ENCODE data around the gene PGM3.

The PGM3 gene

DNA sequence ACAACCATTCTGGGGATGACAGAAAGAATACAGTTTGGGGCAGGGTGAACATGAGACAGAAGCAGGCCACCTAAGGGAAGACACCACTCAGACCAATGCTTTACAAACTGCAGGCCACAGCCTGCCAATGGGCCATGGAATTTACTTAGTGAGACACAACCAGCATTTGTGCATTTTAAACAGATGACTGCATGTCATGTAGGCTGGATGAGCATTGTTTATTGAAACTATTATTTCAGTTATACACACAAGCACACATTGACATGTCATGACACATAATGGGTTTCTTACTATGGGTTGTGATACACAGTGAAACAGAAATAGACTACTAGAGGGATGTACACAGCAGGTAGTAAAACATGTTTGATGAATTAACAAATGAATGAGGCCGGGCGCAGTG lies 8.0 kb downstream of the PGM3 start:
- POLR2A ChIA-PET = no interaction called here

DNA sequence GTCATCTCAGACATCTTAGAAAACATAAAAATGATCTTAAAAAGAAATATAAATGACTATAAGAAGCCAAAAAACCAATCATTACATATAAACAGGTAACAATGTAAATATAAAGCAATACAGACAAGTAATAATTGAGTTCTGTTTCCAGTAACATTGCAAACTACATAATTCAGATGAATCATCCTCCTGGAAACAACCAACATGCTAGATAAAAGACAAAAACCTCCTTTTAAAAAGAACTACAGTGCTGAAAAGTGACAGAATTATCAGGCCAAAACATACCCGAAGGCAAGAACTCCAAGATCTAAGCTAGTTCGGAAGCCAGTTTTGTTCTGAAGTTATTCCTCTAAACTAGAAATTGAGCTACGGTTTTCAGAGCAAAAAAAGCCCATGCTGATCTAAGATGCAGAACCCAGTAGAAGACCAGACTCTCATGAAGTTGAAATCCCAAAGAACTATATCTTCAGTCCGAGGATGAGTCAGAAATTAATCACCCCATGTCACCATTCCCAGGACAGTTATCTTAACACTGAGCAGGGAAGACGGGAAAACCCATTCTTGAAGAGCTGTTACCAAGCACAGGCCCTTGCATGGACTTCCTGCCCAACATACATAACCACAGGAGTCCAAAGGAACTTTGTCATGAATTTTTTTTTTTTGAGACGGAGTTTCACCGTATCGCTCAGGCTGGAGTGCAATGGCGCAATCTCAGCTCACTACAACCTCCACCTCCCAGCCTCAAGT lies 9.8 kb downstream of the PGM3 start:
- CTCF ChIA-PET = interaction anchor here (1.2 to 2.2 kb wide), 3 partner anchors 33 to 118 kb away, joined by 3 to 7 read pairs (median 4); partner anchors contain the start of gene DOP1A
- POLR2A ChIA-PET = no interaction called here
- peaks cover 5 to 41% (median 25%) of the 10 kb centered on the region in 4 experiments for H3K36me3 ChIP-seq (ENCODE audit: control insufficient read depth in 4 of 4, insufficient read depth in 4 of 4, low read length in 3 of 4)
- H3K27ac ChIP-seq (ENCODE audit: insufficient read depth in 1 of 2, low read depth in 1 of 2, low read length in 2 of 2, poor library complexity in 1 of 2, severe bottlenecking in 2 of 2) = no peak overlapping the region
- no peaks in the 10 kb centered on the region for H3K27me3 ChIP-seq (replicated peaks in 2 of 5; ENCODE audit: control insufficient read depth in 4 of 5, insufficient read depth in 5 of 5, low read length in 4 of 5)
- H3K4me3 ChIP-seq (ENCODE audit: control insufficient read depth in 1 of 7, extremely low read depth in 1 of 7, insufficient read depth in 4 of 7, low read depth in 2 of 7, low read length in 6 of 7) = no peak overlapping the region
- no peak for DNase-seq
- H3K9me3 ChIP-seq (ENCODE audit: control extremely low read depth in 1 of 5, control insufficient read depth in 4 of 5, insufficient read depth in 2 of 5, low read depth in 1 of 5, low read length in 4 of 5) = no peaks in the 10 kb centered on the region
- no peaks in the 10 kb centered on the region for H3K4me1 ChIP-seq (ENCODE audit: control extremely low read depth in 1 of 4, control insufficient read depth in 4 of 4, insufficient read depth in 4 of 4, low read length in 3 of 4)
- 90% methylated on average over 8 of the region's 9 CpGs for WGBS (ENCODE audit: insufficient coverage)

More for the DNA sequence above, 8.0 kb downstream of the PGM3 start:
- Histone ChIP-seq H3K27me3 (replicated peaks in 2 of 5; ENCODE audit: control insufficient read depth in 4 of 5, insufficient read depth in 5 of 5, low read length in 4 of 5) (no peaks in the 10 kb centered on the region), H3K4me1 (ENCODE audit: control extremely low read depth in 1 of 4, control insufficient read depth in 4 of 4, insufficient read depth in 4 of 4, low read length in 3 of 4) (no peaks in the 10 kb centered on the region), H3K36me3 (ENCODE audit: control insufficient read depth in 4 of 4, insufficient read depth in 4 of 4, low read length in 3 of 4) (peaks cover 5 to 45% (median 27%) of the 10 kb centered on the region in 4 experiments), H3K9me3 (ENCODE audit: control extremely low read depth in 1 of 5, control insufficient read depth in 4 of 5, insufficient read depth in 2 of 5, low read depth in 1 of 5, low read length in 4 of 5) (no peaks in the 10 kb centered on the region), H3K27ac (ENCODE audit: insufficient read depth in 1 of 2, low read depth in 1 of 2, low read length in 2 of 2, poor library complexity in 1 of 2, severe bottlenecking in 2 of 2) (no peak overlapping the region), H3K4me3 (ENCODE audit: control insufficient read depth in 1 of 7, extremely low read depth in 1 of 7, insufficient read depth in 4 of 7, low read depth in 2 of 7, low read length in 6 of 7) (no peak overlapping the region)
- 100% methylated on average over 2 of the region's 2 CpGs for WGBS (ENCODE audit: insufficient coverage)
- CTCF ChIA-PET = interaction anchor here (1.1 to 2.2 kb wide), 2 partner anchors 31 to 118 kb away, joined by 3 to 7 read pairs; partner anchors contain the start of gene DOP1A
- no peak for DNase-seq

DNA sequence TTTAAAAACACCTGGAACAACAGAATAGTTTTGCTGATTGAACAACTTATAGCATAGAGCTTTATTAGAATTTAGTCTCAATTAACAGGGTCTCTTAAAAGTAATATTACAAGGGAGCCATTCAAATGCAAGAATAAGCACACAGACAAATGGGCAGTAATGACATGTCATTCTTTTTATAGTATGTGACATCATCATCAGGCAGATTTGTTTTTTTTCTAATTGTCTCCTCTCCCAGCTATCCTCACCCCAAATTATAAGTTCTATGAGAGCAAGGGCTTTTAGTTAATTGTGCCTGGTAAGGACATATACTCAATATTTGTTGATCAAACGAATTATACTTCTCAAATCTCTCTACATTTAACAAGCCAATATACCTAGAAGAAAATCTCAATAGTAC lies 11.0 kb downstream of the PGM3 start:
- DNase-seq = no peak
- 100% methylated on average over 1 of the region's 1 CpG for WGBS (ENCODE audit: insufficient coverage)
- H3K27me3 ChIP-seq (replicated peaks in 2 of 5; ENCODE audit: control insufficient read depth in 4 of 5, insufficient read depth in 5 of 5, low read length in 4 of 5) = no peaks in the 10 kb centered on the region
- no peak overlapping the region for H3K4me3 ChIP-seq (ENCODE audit: control insufficient read depth in 1 of 7, extremely low read depth in 1 of 7, insufficient read depth in 4 of 7, low read depth in 2 of 7, low read length in 6 of 7)
- H3K4me1 ChIP-seq (ENCODE audit: control extremely low read depth in 1 of 4, control insufficient read depth in 4 of 4, insufficient read depth in 4 of 4, low read length in 3 of 4) = no peaks in the 10 kb centered on the region
- H3K36me3 ChIP-seq (ENCODE audit: control insufficient read depth in 4 of 4, insufficient read depth in 4 of 4, low read length in 3 of 4) = peaks cover 5 to 39% (median 25%) of the 10 kb centered on the region in 4 experiments
- no peaks in the 10 kb centered on the region for H3K9me3 ChIP-seq (ENCODE audit: control extremely low read depth in 1 of 5, control insufficient read depth in 4 of 5, insufficient read depth in 2 of 5, low read depth in 1 of 5, low read length in 4 of 5)
- POLR2A ChIA-PET = no interaction called here
- H3K27ac ChIP-seq (ENCODE audit: insufficient read depth in 1 of 2, low read depth in 1 of 2, low read length in 2 of 2, poor library complexity in 1 of 2, severe bottlenecking in 2 of 2) = no peak overlapping the region
- CTCF ChIA-PET = no interaction called here

DNA sequence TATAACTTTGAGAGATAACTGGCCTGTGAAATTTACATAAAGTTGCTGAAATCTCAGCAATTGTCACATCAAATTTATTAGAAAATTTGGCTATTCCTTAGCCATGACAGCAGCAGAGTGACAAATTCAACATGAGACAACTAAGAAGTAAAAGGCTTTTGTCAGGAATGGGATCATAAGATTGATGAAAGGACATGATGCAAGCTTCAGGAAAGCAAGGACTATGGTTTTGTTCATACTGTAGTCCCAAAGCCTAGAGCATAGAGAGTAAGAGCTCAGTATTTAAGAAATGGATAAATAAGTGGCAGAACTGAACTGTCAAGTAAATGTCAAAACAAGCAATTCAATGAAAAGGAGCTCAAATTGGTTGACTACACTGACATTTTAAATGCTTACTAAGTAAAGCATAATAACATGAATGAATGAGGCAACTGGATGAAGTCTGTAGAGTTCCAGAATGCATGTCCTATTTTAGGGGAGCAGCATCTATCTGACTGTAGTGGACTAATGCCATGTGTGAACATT lies 12.6 kb downstream of the PGM3 start:
- H3K27me3 ChIP-seq (replicated peaks in 2 of 5; ENCODE audit: control insufficient read depth in 4 of 5, insufficient read depth in 5 of 5, low read length in 4 of 5) = no peaks in the 10 kb centered on the region
- H3K9me3 ChIP-seq (ENCODE audit: control extremely low read depth in 1 of 5, control insufficient read depth in 4 of 5, insufficient read depth in 2 of 5, low read depth in 1 of 5, low read length in 4 of 5) = no peaks in the 10 kb centered on the region
- POLR2A ChIA-PET = no interaction called here
- CTCF ChIA-PET = interaction anchor here (0.6 to 0.7 kb wide), 2 partner anchors 35 to 1426 kb away, joined by 3 read pairs; no protein-coding TSS in a partner anchor
- no peak overlapping the region for H3K27ac ChIP-seq (ENCODE audit: insufficient read depth in 1 of 2, low read depth in 1 of 2, low read length in 2 of 2, poor library complexity in 1 of 2, severe bottlenecking in 2 of 2)
- peaks cover 5 to 39% (median 23%) of the 10 kb centered on the region in 4 experiments for H3K36me3 ChIP-seq (ENCODE audit: control insufficient read depth in 4 of 4, insufficient read depth in 4 of 4, low read length in 3 of 4)
- no peak for DNase-seq
- H3K4me1 ChIP-seq (ENCODE audit: control extremely low read depth in 1 of 4, control insufficient read depth in 4 of 4, insufficient read depth in 4 of 4, low read length in 3 of 4) = no peaks in the 10 kb centered on the region
- no peak overlapping the region for H3K4me3 ChIP-seq (ENCODE audit: control insufficient read depth in 1 of 7, extremely low read depth in 1 of 7, insufficient read depth in 4 of 7, low read depth in 2 of 7, low read length in 6 of 7)

DNA sequence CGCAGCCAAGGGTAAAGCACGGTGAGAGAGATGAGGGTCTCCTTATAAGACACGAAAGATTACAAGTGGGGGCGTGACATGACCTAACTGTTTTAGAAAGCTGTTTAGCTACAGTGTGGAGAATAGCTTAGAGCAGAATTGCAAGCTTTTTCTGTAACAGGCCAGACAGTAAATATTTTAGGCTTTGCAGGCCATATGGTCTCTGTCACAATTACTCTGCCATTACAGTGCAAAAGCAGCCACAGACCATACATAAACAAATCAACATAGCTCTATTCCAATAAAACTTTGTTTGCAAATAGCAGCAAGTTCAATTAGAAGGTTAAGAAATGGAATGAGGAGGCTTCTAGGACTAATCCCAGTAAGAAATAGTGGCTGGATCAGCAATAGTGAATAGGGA lies 16.8 kb downstream of the PGM3 start:
- DNase-seq = no peak
- CTCF ChIA-PET = interaction anchor here (1.3 to 1.6 kb wide), 2 partner anchors 39 to 110 kb away, joined by 3 to 8 read pairs; partner anchors contain the start of genes DOP1A and UBE3D
- Histone ChIP-seq H3K36me3 (ENCODE audit: control insufficient read depth in 4 of 4, insufficient read depth in 4 of 4, low read length in 3 of 4) (peaks cover 9 to 47% (median 26%) of the 10 kb centered on the region in 4 experiments), H3K27me3 (replicated peaks in 2 of 5; ENCODE audit: control insufficient read depth in 4 of 5, insufficient read depth in 5 of 5, low read length in 4 of 5) (no peaks in the 10 kb centered on the region), H3K4me3 (ENCODE audit: control insufficient read depth in 1 of 7, extremely low read depth in 1 of 7, insufficient read depth in 4 of 7, low read depth in 2 of 7, low read length in 6 of 7) (no peak overlapping the region), H3K27ac (ENCODE audit: insufficient read depth in 1 of 2, low read depth in 1 of 2, low read length in 2 of 2, poor library complexity in 1 of 2, severe bottlenecking in 2 of 2) (no peak overlapping the region), H3K9me3 (ENCODE audit: control extremely low read depth in 1 of 5, control insufficient read depth in 4 of 5, insufficient read depth in 2 of 5, low read depth in 1 of 5, low read length in 4 of 5) (no peaks in the 10 kb centered on the region), H3K4me1 (ENCODE audit: control extremely low read depth in 1 of 4, control insufficient read depth in 4 of 4, insufficient read depth in 4 of 4, low read length in 3 of 4) (no peaks in the 10 kb centered on the region)
- WGBS (ENCODE audit: insufficient coverage) = 98% methylated on average over 4 of the region's 4 CpGs
- POLR2A ChIA-PET = no interaction called here

DNA sequence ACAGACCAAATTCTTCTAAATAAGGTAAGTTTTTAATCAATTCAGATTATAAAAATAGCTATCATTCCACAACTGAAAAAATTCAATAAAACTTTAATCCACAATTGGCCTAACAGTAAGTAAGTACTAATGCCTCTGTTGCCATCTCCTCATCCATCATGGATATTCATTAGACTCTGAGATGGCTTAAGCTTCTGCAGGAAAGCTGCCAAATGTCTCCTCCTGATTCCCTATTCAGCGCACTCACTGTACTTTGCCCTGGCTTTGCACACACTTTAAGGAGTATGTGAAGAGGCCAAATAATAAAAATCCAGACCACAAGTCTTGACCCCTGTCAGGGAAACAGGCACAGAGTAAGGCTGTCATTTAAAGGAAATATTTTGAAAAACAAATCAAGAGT lies 23.6 kb downstream of the PGM3 start:
- CTCF ChIA-PET = interaction anchor here (1.9 kb wide), 1 partner anchor 19 kb away, joined by 5 read pairs; no protein-coding TSS in a partner anchor
- Histone ChIP-seq H3K27ac (ENCODE audit: insufficient read depth in 1 of 2, low read depth in 1 of 2, low read length in 2 of 2, poor library complexity in 1 of 2, severe bottlenecking in 2 of 2) (no peak overlapping the region), H3K27me3 (replicated peaks in 2 of 5; ENCODE audit: control insufficient read depth in 4 of 5, insufficient read depth in 5 of 5, low read length in 4 of 5) (no peaks in the 10 kb centered on the region), H3K4me3 (ENCODE audit: control insufficient read depth in 1 of 7, extremely low read depth in 1 of 7, insufficient read depth in 4 of 7, low read depth in 2 of 7, low read length in 6 of 7) (no peak overlapping the region), H3K4me1 (ENCODE audit: control extremely low read depth in 1 of 4, control insufficient read depth in 4 of 4, insufficient read depth in 4 of 4, low read length in 3 of 4) (no peaks in the 10 kb centered on the region), H3K36me3 (ENCODE audit: control insufficient read depth in 4 of 4, insufficient read depth in 4 of 4, low read length in 3 of 4) (peaks cover 24 to 80% (median 50%) of the 10 kb centered on the region in 4 experiments), H3K9me3 (ENCODE audit: control extremely low read depth in 1 of 5, control insufficient read depth in 4 of 5, insufficient read depth in 2 of 5, low read depth in 1 of 5, low read length in 4 of 5) (no peaks in the 10 kb centered on the region)
- no CpG with 5 or more reads among the region's 1 CpG for WGBS (ENCODE audit: insufficient coverage)
- no peak for DNase-seq
- POLR2A ChIA-PET = no interaction called here

DNA sequence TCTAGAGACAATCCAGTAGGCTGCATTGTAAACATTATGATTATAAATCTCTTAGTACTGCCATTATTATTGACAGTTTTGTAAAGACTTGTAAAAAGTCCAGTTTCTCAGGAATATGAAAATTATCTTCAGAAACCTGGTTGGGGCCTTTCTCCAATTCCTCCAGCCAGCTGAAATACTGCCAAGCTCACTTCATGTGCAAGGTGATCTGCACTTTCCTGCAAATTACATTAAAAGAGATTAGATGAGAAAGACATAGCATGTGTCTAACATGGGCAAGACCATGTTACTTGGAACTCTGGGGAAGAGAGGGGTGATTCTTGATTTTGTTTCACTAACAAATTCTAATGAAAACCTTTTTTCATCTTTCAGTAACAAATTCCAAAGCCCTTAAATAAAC lies 24.0 kb downstream of the PGM3 start:
- Histone ChIP-seq H3K27ac (ENCODE audit: insufficient read depth in 1 of 2, low read depth in 1 of 2, low read length in 2 of 2, poor library complexity in 1 of 2, severe bottlenecking in 2 of 2) (no peak overlapping the region), H3K4me3 (ENCODE audit: control insufficient read depth in 1 of 7, extremely low read depth in 1 of 7, insufficient read depth in 4 of 7, low read depth in 2 of 7, low read length in 6 of 7) (no peak overlapping the region), H3K27me3 (replicated peaks in 2 of 5; ENCODE audit: control insufficient read depth in 4 of 5, insufficient read depth in 5 of 5, low read length in 4 of 5) (no peaks in the 10 kb centered on the region), H3K36me3 (ENCODE audit: control insufficient read depth in 4 of 4, insufficient read depth in 4 of 4, low read length in 3 of 4) (peaks cover 24 to 82% (median 48%) of the 10 kb centered on the region in 4 experiments), H3K9me3 (ENCODE audit: control extremely low read depth in 1 of 5, control insufficient read depth in 4 of 5, insufficient read depth in 2 of 5, low read depth in 1 of 5, low read length in 4 of 5) (no peaks in the 10 kb centered on the region), H3K4me1 (ENCODE audit: control extremely low read depth in 1 of 4, control insufficient read depth in 4 of 4, insufficient read depth in 4 of 4, low read length in 3 of 4) (no peaks in the 10 kb centered on the region)
- POLR2A ChIA-PET = no interaction called here
- CTCF ChIA-PET = interaction anchor here (1.9 kb wide), 1 partner anchor 20 kb away, joined by 5 read pairs; no protein-coding TSS in a partner anchor
- no peak for DNase-seq

All from common myeloid progenitor, CD34-positive (primary cell).